NCI-H1694 treated with DMSO at 0.1 percent for 48 hours (cell line): ENCODE results near the gene TBCEL.
"Not testable (repeated sequence)": the region's sequence is repeated elsewhere in the genome, so short reads cannot be mapped to it uniquely, and the experiment has no call there.

Experiments used
- DNase-seq: peaks from one replicate; lab custom pipeline; 2025; lab: John Stamatoyannopoulos, UW

Gene TBCEL

DNA sequence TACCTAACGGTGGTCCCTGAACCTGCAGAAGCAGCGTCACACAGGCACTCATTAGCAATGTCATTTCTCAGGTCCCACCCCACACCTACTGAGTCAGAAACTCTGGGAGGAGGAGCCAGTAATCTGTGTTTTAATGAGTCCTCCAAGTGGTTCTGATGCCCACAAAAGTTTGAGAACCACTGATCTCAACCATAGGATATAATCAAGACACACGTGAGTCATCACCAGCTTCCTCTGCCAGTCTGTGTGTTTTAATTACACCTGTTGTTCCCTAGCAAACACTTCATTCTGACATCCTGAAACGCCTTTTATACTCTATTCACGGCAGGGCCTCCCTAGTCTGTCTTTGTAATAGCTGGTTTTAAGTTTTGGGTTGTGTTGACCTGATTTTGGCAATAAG, 82.9 kb downstream of the TBCEL start:
- DNase-seq = no peak

- DNase-seq = no peak
Observed at GRCh38 chr11:121108413-121108812, 84.5 kb downstream of the TBCEL start.

DNA sequence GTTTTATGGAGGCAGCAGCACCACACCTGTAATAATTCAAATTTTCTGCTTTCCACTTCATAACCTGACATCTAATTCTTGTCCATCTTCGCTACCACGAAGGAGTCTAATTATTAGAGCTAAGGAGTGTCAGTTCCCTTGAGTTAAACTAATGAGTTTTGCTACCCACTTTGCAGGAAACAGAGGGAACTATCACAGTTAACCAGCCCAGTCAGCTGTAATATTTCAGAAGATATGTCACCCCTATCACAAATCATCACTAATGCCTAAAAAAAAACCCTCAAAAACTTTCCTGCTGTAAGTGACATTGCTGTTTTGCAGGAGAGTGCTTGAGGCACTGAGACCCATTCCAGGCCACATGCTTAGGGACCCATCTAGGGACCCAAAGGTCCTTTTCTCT, 85.6 kb downstream of the TBCEL start:
- no peak for DNase-seq

- DNase-seq = peak; percentile 15
Observed at GRCh38 chr11:121109916-121110586, 86.1 kb downstream of the TBCEL start.

GRCh38 chr11:121110871-121111724, 87.2 kb downstream of the TBCEL start:
- DNase-seq = no peak

DNA sequence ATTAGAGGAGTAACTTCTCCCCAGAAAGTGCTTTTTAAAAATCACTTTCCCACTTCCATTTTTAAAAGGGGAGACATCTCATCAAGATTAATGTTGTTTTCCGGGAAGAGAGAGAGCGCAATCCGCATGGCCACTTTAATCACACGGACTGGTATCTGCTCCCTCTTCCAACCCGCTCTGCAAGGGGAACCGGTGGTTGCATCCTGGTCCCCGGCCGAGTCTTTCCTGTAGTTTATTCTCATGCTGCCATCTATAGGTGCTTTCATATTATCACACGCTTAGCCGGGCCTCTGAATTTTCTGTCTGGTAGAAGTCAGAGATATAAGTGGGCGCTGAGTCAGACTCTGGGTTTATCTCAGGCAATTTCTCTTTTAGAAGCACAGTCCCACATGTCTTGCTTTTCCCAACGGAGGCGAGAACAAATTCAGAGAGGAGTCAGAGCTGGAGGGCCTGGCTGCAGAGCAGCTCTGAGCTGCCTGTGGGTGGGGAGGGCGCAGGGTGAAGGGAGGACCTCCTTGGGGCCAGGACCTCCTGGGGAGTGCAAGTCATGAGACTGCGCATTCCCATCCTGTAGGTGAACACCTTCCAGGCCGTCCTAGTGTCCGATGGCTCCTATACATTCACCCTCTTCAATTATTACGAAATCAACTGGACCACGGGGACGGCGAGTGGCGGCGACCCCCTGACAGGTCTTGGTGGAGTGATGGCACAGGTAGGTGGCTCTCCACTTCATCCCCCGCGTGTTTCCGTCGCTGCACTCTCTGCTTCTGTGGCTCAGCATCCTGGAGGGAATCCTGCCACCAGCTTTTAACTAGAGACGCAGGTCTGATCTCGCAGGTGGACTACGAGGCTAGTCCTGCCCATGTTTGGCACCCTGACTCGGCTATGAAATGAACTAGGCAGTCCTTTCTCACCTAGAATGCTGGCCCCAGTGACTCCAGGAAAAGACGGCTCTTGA, 88.9 kb downstream of the TBCEL start:
- peak; percentile 43 for DNase-seq

- no peak for DNase-seq
Observed at GRCh38 chr11:121113611-121114010, 89.7 kb downstream of the TBCEL start.

DNA sequence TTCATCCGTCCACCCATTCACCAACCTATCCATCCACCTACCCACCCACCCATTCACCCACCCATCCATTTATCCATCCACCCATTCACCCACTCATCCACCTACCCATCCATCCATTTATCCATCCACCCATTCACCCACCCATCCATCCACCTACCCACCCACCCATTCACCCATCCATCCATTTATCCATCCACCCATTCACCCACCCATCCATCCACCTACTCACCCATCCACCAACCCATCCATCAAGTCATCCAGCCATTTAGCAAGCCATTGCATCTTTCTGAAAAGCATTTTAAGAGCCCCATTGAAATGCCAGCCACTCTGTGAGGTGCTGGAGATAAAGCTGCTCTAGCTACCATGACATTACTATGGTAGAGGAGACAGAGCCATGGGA, 91.1 kb downstream of the TBCEL start:
- not testable (repeated sequence) for DNase-seq

DNA sequence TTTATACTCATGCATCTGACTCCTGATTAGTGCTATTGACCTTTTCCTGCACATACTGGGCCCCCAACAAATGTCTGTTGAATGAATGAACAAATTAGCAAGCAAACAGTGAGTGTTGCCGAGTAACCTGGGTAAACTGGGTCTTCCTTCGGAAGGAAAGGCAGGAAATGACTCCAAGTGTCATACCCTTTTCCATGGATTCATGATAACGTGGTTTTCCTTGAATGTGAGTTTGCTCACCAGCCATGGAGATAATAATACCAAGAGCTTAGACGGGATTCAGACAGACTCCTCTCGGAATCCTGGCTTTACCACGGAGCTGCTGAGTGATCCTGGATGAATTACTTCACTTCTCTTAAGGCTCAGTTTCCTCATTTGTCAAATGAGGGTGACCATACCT, 93.9 kb downstream of the TBCEL start:
- no peak for DNase-seq

- no peak for DNase-seq
Observed at GRCh38 chr11:121119440-121119839, 95.5 kb downstream of the TBCEL start.

DNA sequence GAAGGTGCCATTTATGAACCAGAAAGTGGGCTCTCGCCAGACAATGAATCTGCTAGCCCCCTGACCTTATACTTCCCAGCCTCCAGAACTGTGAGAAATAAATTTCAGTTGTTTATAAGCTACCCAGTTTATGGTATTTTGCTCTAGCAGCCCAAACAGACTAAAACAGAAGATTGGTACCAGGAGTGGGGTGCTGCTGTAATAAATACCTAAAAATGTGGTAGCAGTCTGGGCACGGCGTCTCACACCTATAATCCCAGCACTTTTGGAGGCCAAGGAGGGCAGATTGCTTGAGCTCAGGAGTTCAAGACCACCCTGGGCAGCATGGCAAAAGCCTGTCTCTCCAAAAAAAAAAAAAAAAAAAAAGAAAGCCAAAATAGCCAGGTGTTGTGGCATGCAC, 98.4 kb downstream of the TBCEL start:
- no peak for DNase-seq

DNA sequence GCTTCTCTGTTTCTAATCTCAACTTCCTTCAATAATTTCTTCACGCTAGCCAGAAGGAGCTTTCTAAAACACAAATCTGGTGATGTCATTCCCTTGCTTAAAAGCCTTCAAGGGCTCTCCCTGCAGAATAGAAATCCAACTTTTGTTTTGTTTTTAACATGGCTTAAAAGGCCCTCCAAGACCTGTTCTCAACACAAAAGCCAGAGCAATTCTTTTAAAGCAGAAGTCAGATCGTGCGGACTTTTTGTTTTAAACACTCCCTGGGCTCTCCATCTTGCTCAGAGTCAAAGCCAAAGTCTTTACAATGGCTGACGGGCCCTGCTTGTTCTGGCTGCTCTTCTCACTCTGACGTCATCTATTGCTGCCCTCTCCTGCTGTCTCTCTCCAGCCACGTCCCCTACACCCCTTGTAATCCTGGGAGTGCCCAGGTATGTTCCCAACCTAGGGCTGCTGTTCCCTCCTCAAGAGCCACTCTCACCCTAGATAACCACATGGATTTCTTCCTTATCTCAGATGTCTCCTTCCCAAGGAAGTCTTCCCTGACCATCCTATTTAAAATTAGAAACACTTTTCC, 99.7 kb downstream of the TBCEL start:
- no peak for DNase-seq

- DNase-seq = no peak
Observed at GRCh38 chr11:121127809-121128208, 103.9 kb downstream of the TBCEL start.

- no peak for DNase-seq
Observed at GRCh38 chr11:121129362-121130340, 105.7 kb downstream of the TBCEL start.

DNA sequence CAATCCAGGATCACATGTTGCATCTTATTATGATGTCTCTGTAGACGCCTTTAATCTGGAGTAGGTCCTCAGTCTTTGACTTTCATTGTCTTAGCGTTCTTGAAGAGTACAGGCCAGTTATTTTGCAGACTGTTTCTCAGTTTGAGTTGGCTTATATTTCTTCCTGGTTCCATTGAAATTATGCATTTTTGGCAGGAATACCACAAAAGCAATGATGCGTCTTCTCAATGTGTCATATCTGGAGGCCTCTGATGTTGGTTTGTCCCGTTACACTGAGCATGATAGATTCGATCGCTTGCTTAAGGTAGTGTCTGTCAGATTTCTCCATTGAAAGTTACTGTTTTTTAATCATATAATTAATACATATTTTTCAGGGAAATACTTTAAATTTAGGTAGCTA, 107.8 kb downstream of the TBCEL start:
- no peak for DNase-seq

GRCh38 chr11:121132211-121132976, 108.5 kb downstream of the TBCEL start:
- no peak for DNase-seq

DNA sequence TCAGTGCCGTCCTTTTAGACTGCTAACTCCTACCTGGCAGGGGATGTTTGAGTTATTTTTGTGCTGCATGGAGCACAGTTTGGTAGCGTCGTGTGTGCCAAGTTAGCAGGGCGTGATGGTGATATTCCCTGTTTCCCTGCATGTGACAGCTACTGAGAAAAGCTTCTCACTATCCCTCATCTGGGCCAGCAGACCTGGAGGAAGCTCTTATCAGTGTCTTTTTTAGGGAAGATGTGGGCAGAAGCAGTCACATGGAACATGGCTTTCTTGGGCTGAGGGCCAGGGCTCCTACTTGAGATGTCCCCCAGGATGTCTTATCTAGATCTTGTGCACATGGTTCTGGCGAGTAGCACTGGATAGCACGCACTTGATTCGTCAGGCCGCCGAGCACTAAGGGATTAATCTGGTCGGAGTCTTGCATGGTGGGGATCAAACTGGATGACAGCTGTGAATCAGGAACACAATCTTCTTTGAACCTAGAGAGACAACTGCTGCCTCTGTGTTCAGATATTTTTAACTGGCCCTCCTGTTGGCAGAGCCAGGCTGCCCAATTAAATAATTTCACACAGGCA, 110.9 kb downstream of the TBCEL start:
- DNase-seq = no peak

DNA sequence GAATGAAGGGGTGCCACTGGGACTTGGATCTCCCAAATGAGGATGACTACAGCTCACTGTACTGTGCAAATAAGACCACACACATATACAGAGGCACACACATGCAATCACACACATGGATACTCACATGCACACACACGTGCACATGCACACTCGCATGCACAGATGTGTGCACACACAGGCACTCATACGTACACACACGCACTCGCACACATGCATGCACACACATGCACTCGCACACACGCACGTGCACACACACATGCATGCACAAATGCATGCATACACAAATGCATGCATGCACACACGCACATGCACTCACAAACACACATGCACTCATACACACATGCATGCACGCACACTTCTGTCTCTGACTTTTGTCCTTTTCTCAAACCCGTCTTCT, 113.1 kb downstream of the TBCEL start:
- DNase-seq = no peak

DNA sequence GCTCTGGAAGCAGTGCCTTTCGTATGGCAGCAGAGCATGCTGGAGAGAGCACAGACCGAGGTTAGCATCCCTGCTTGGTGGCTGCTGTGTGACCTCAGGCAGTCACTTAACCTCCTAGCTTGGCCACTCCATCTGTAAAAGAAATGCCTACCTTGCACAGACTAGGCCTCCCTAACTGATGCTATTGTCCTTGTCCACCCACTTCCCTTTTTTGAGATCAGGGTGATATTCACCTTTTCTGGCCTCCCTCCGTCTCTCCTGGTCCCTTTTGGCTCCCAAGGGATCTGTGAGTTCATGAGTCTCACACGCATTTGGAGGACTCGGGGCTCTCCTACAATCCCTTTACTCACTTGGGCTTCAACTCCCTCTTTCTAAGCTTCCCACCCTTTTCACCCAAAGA, 114.4 kb downstream of the TBCEL start:
- no peak for DNase-seq

DNA sequence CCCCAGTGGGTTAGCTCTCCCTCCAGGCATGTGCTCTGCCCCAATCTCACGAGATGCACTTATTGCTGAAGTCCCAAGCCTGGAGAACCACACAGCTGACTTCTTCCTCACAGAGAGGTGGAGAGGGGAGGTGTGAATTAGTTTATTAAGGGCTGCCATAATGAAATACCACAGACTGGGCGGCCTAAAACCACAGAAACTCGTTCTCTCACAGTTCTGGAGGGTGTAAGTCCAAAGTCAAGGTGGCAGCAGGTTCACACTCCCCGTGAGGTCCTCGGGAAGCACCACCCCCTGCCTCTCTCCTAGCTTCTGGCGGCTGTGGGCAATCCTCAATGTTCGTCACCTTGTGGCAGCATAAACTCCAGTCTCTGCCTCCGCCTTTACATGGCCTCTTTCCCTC, 116.5 kb downstream of the TBCEL start:
- no peak for DNase-seq
